ENCODE data around the gene LAMC1.

- TF ChIP-seq CTCF (conservative IDR thresholded peaks at IDR 0.05 in 1 of 2, IDR thresholded peaks at IDR 0.05 in 1 of 2; ENCODE audit: low read depth in 1 of 2, low read length in 2 of 2) (no peak), EZH2 (IDR thresholded peaks at IDR 0.05; ENCODE audit: low read length, missing control alignments) (no peak)
Observed at GRCh38 chr1:183065168-183065706, 42.0 kb downstream of the LAMC1 start.

All from fibroblast of lung (primary cell).